Neural cell (in vitro differentiated cells): ENCODE results near the gene ANHX. TPM values are rescaled to one million over a fixed set of nuclear protein-coding genes. Genes with fewer than 3 reads are reported as not detected.

Experiments used
- H2AFZ ChIP-seq: fragments of 200-600, 300-800 bp; sonication (generic), shearing (Covaris generic); 2 replicates; pipeline ENCODE4 v1.6.0; 2014; ENCODE audit warnings: low read depth, mild to moderate bottlenecking, antibody characterized with exemption, low read length, moderate library complexity
- H3F3A ChIP-seq: fragments of 200-600 bp; shearing (Covaris generic); 2 replicates; pipeline ENCODE4 v1.6.1; 2016; ENCODE audit warnings: mild to moderate bottlenecking, moderate library complexity, mixed read lengths, antibody characterized with exemption, low read length; ENCODE audit not compliant: insufficient read depth, poor library complexity, severe bottlenecking
- H3K27ac ChIP-seq: fragments of 200-600, 300-800 bp; sonication (generic), shearing (Covaris generic); 2 replicates; pipeline ENCODE4 v1.5.1; 2014; ENCODE audit warnings: mild to moderate bottlenecking, low read length, moderate library complexity
- H3K27me3 ChIP-seq: fragments of 300-800, 200-600 bp; sonication (generic), shearing (Covaris generic); 2 replicates; pipeline ENCODE4 v1.6.0; 2014; ENCODE audit warnings: mild to moderate bottlenecking, low read depth, low read length, moderate library complexity; ENCODE audit not compliant: insufficient read depth
- H3K36me3 ChIP-seq: fragments of 300-800, 200-600 bp; sonication (generic), shearing (Covaris generic); 2 replicates; pipeline ENCODE4 v1.5.1; 2014; ENCODE audit warnings: mild to moderate bottlenecking, antibody characterized with exemption, low read length, moderate library complexity; ENCODE audit not compliant: insufficient read depth
- H3K4me2 ChIP-seq: fragments of 300-800, 200-600 bp; sonication (generic), shearing (Covaris generic); 2 replicates; pipeline ENCODE4 v1.6.0; 2014; ENCODE audit warnings: mild to moderate bottlenecking, low read length
- H3K4me3 ChIP-seq: fragments of 300-800, 200-600 bp; sonication (generic), shearing (Covaris generic); 2 replicates; pipeline ENCODE4 v1.5.1; 2014; ENCODE audit warnings: mild to moderate bottlenecking, low read length, moderate library complexity
- H3K79me2 ChIP-seq: fragments of 200-600 bp; shearing (Covaris generic); replicated peaks from 2 replicates; pipeline ENCODE4 v1.6.0; 2014; ENCODE audit warnings: mild to moderate bottlenecking, low read length, moderate library complexity; ENCODE audit not compliant: insufficient read depth
- H3K9ac ChIP-seq: fragments of 300-800, 200-600 bp; sonication (generic), shearing (Covaris generic); 2 replicates; pipeline ENCODE4 v1.6.1; 2016; ENCODE audit warnings: mild to moderate bottlenecking, low read length, mixed read lengths
- H3K9me2 ChIP-seq: fragments of 200-600 bp; shearing (Covaris generic); 2 replicates; pipeline ENCODE4 v1.6.1; 2016; ENCODE audit warnings: mild to moderate bottlenecking, low read length, mixed read lengths; ENCODE audit not compliant: insufficient read depth
- H3K9me3 ChIP-seq: fragments of 200-600, 300-800 bp; sonication (generic), shearing (Covaris generic); 2 replicates; pipeline ENCODE4 v1.6.1; 2016; ENCODE audit warnings: mild to moderate bottlenecking, mixed run types, low read length, moderate library complexity, mixed read lengths
- H4K20me1 ChIP-seq: fragments of 200-600 bp; shearing (Covaris generic); 2 replicates; pipeline ENCODE4 v1.6.1; 2016; ENCODE audit warnings: mild to moderate bottlenecking, mixed run types; ENCODE audit not compliant: insufficient read depth
- EP300 ChIP-seq: fragments of 450-650 bp; conservative IDR thresholded peaks from 2 replicates; pipeline ENCODE4 v1.6.1; 2014; ENCODE audit warnings: antibody characterized with exemption, mild to moderate bottlenecking, moderate library complexity; ENCODE audit not compliant: poor library complexity, severe bottlenecking
- EZH2 ChIP-seq: fragments of 200-600, 300-800 bp; shearing (Covaris generic), sonication (generic); IDR thresholded peaks from 2 replicates; pipeline ENCODE4 v1.6.1; 2014; ENCODE audit warnings: antibody characterized with exemption, low read length, borderline replicate concordance, mild to moderate bottlenecking; ENCODE audit not compliant: insufficient read depth, poor library complexity, severe bottlenecking
- MXI1 ChIP-seq: fragments of 450-650 bp; conservative IDR thresholded peaks from 2 replicates; pipeline ENCODE4 v1.6.1; 2014; ENCODE audit warnings: antibody characterized with exemption, mild to moderate bottlenecking; ENCODE audit not compliant: poor library complexity, severe bottlenecking
- POLR2AphosphoS5 ChIP-seq: IDR thresholded peaks from 2 replicates; pipeline ENCODE4 v1.6.1; 2012
- RAD21 ChIP-seq: fragments of 450-650 bp; conservative IDR thresholded peaks from 2 replicates; pipeline ENCODE4 v1.6.1; 2014; ENCODE audit warnings: antibody characterized with exemption, mild to moderate bottlenecking, moderate library complexity
- SMC3 ChIP-seq: fragments of 450-650 bp; conservative IDR thresholded peaks from 2 replicates; pipeline ENCODE4 v1.6.1; 2014; ENCODE audit warnings: antibody characterized with exemption, mild to moderate bottlenecking, moderate library complexity; ENCODE audit not compliant: poor library complexity
- TAF1 ChIP-seq: IDR thresholded peaks from 2 replicates; pipeline ENCODE4 v1.6.1; 2012; ENCODE audit warnings: low read depth
- polyA plus RNA-seq: library from polyadenylated mRNA; depleted of rRNA; stranded (reverse); fragments of >200 nt; gene quantifications from 2 replicates; pipeline ENCODE4 v1.2.3, GENCODE V29; 2014
- TF ChIP-seq, protein P1 (sequence below): fragments of 450-650 bp; IDR thresholded peaks from 2 replicates; pipeline ENCODE4 v1.5.1; 2014; ENCODE audit warnings: antibody characterized with exemption, mild to moderate bottlenecking, moderate library complexity; ENCODE audit not compliant: poor library complexity, severe bottlenecking
- TF ChIP-seq, protein P2 (sequence below): IDR thresholded peaks from 2 replicates; pipeline ENCODE4 v1.6.1; 2012; ENCODE audit warnings: borderline replicate concordance

Gene ANHX
- polyA plus RNA-seq, 1 donor from 2014 or later, result not detected

DNA sequence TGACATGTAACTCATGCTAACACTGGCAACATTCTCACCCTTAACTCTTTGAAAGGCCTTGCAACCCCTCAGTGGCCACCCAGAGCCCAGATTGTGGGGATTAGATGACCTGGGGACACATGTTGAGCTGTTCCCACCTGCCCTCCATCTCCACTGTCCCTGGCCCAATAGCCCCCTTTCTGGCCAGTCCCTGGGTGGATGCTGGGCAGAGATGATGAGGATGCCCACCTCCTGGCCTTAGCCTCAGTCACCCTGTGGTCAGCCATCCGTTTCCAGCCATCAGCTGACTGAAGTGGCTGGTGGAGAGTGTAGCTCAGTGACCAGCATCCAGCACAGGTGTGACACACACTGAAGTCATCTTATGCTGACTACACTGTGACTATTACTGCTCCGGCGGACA is 4.7 kb downstream of the ANHX start:
- TF ChIP-seq TAF1 (no peak), EP300 (no peak), SMC3 (no peak), MXI1 (no peak), RAD21 (no peak), EZH2 (no peak), POLR2AphosphoS5 (no peak)
- TF ChIP-seq, protein P1, sequence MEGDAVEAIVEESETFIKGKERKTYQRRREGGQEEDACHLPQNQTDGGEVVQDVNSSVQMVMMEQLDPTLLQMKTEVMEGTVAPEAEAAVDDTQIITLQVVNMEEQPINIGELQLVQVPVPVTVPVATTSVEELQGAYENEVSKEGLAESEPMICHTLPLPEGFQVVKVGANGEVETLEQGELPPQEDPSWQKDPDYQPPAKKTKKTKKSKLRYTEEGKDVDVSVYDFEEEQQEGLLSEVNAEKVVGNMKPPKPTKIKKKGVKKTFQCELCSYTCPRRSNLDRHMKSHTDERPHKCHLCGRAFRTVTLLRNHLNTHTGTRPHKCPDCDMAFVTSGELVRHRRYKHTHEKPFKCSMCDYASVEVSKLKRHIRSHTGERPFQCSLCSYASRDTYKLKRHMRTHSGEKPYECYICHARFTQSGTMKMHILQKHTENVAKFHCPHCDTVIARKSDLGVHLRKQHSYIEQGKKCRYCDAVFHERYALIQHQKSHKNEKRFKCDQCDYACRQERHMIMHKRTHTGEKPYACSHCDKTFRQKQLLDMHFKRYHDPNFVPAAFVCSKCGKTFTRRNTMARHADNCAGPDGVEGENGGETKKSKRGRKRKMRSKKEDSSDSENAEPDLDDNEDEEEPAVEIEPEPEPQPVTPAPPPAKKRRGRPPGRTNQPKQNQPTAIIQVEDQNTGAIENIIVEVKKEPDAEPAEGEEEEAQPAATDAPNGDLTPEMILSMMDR, result no peak
- TF ChIP-seq, protein P2, sequence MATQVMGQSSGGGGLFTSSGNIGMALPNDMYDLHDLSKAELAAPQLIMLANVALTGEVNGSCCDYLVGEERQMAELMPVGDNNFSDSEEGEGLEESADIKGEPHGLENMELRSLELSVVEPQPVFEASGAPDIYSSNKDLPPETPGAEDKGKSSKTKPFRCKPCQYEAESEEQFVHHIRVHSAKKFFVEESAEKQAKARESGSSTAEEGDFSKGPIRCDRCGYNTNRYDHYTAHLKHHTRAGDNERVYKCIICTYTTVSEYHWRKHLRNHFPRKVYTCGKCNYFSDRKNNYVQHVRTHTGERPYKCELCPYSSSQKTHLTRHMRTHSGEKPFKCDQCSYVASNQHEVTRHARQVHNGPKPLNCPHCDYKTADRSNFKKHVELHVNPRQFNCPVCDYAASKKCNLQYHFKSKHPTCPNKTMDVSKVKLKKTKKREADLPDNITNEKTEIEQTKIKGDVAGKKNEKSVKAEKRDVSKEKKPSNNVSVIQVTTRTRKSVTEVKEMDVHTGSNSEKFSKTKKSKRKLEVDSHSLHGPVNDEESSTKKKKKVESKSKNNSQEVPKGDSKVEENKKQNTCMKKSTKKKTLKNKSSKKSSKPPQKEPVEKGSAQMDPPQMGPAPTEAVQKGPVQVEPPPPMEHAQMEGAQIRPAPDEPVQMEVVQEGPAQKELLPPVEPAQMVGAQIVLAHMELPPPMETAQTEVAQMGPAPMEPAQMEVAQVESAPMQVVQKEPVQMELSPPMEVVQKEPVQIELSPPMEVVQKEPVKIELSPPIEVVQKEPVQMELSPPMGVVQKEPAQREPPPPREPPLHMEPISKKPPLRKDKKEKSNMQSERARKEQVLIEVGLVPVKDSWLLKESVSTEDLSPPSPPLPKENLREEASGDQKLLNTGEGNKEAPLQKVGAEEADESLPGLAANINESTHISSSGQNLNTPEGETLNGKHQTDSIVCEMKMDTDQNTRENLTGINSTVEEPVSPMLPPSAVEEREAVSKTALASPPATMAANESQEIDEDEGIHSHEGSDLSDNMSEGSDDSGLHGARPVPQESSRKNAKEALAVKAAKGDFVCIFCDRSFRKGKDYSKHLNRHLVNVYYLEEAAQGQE, result no peak
- H3K9me2 ChIP-seq, result no peaks in the 10 kb centered on the region
- no peak overlapping the region for H3K4me3 ChIP-seq
- H3K27me3 ChIP-seq, result no peaks in the 10 kb centered on the region
- no peaks in the 10 kb centered on the region for H3K36me3 ChIP-seq
- H3K79me2 ChIP-seq, result no peaks in the 10 kb centered on the region
- no peaks in the 10 kb centered on the region for H3F3A ChIP-seq
- no peak overlapping the region for H3K9ac ChIP-seq
- no peak overlapping the region for H3K27ac ChIP-seq
- H2AFZ ChIP-seq, result no peak overlapping the region
- H3K9me3 ChIP-seq, result peaks cover 27% of the 10 kb centered on the region
- H4K20me1 ChIP-seq, result no peaks in the 10 kb centered on the region
- no peak overlapping the region for H3K4me2 ChIP-seq

DNA sequence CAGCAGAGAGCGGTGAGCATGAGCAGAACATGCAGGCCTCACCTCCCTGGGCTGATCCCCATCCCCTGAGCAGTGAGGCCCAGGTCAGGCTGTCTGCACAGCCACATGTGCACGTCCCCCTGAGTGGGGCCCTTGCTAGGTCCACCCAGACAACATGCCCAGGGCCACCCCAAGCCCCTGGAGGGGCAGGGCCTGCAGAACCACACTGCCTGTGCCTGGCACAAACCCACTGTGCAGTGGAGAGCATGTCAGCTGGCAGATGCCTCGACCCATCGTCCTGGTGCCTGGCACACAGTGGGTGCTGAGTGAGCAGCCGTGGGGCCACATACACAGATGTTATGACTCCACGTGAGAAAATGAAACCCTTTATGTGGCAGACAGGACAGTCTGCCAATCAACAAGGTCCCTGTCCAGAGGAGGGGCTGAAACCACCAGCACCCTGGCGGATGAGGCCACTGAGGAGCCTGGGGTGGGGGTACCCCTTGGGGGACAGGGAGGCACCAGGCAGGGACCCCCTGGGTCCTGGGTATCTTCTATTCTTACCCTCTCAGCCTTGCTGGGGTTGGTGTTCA is 8.3 kb downstream of the ANHX start:
- TF ChIP-seq SMC3 (no peak), POLR2AphosphoS5 (no peak), TAF1 (no peak), EP300 (no peak), MXI1 (no peak), EZH2 (no peak), RAD21 (no peak)
- TF ChIP-seq, protein P1, result no peak
- TF ChIP-seq, protein P2, result no peak
- no peak overlapping the region for H3K4me2 ChIP-seq
- H3F3A ChIP-seq, result no peaks in the 10 kb centered on the region
- no peaks in the 10 kb centered on the region for H3K36me3 ChIP-seq
- no peak overlapping the region for H3K4me3 ChIP-seq
- H4K20me1 ChIP-seq, result no peaks in the 10 kb centered on the region
- no peaks in the 10 kb centered on the region for H3K9me2 ChIP-seq
- no peak overlapping the region for H3K27ac ChIP-seq
- no peak overlapping the region for H2AFZ ChIP-seq
- peaks cover 27% of the 10 kb centered on the region for H3K9me3 ChIP-seq
- no peaks in the 10 kb centered on the region for H3K79me2 ChIP-seq
- no peak overlapping the region for H3K9ac ChIP-seq
- no peaks in the 10 kb centered on the region for H3K27me3 ChIP-seq
